ENCODE data around the gene WWC2.
"Not testable (repeated sequence)": the region's sequence is repeated elsewhere in the genome, so short reads cannot be mapped to it uniquely, and the experiment has no call there.

Gene WWC2

GRCh38 chr4:183304538-183304937, 205.5 kb downstream of the WWC2 start:
- no peak for DNase-seq

GRCh38 chr4:183306811-183307210, 207.8 kb downstream of the WWC2 start:
- DNase-seq: no peak

- DNase-seq: no peak
Measured at GRCh38 chr4:183312841-183313240, 213.8 kb downstream of the WWC2 start.

- DNase-seq: no peak
Measured at GRCh38 chr4:183314336-183314735, 215.3 kb downstream of the WWC2 start.

GRCh38 chr4:183314806-183315205, 215.7 kb downstream of the WWC2 start:
- no peak for DNase-seq

GRCh38 chr4:183318656-183319055, 219.6 kb downstream of the WWC2 start:
- no peak for DNase-seq

- DNase-seq: no peak
Measured at GRCh38 chr4:183320211-183321059, 221.4 kb downstream of the WWC2 start, which contains the start of gene CLDN22. CLDN22 (minus strand) TSS chr4:183320276; CDS start chr4:183320218, 58 bp downstream.

DNA sequence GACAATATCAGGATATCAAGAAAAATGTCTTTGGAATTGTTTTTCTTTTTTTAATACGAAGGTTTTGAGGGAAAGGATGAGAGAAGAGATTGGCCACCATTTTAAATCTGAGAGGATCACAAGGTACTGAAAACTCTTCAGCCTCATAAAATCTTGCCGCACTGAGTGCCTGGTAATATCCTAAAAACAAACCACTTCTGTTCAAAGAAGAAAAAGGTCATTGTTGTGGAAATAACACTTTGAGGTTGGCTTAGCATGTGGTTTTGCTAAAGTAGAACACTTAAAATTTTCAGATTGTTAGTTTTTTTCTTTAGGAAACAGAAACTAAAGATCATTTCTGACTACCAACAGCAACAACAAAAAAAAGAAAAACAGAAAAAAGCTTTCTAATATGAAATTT, 222.0 kb downstream of the WWC2 start:
- DNase-seq: no peak

DNA sequence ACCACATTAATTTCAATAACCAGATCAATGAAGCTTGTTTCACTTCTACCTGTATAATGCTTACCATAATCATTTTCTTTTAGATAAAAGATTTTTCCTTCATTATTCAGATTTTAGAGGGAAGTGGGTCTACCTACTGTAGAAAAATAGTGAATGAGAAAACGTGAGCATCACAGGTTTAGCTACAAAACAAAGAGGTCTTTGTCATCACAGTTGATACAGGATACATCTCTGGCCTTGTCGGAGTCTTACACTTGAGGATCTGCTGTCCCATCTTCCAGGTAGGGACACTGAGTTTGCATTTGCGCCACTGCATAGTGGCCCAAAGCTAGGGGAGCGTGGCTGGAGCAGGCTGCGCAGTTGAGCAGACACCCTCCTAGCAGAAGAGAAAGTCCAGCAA, 222.5 kb downstream of the WWC2 start:
- DNase-seq: no peak

GRCh38 chr4:183322326-183322725, 223.3 kb downstream of the WWC2 start, which contains the start of gene CLDN24:
CLDN24 (minus strand) TSS chr4:183322426; CDS start chr4:183322426, 0 bp downstream.
- DNase-seq: no peak

GRCh38 chr4:183323295-183323694, 224.2 kb downstream of the WWC2 start:
- no peak for DNase-seq

GRCh38 chr4:183324056-183324455, 225.0 kb downstream of the WWC2 start:
- not testable (repeated sequence) for DNase-seq

GRCh38 chr4:183324619-183325018, 225.6 kb downstream of the WWC2 start:
- no peak for DNase-seq

GRCh38 chr4:183326387-183326786, 227.3 kb downstream of the WWC2 start:
- DNase-seq: not testable (repeated sequence)

GRCh38 chr4:183326853-183327252, 227.8 kb downstream of the WWC2 start:
- DNase-seq: no peak

- DNase-seq: no peak
Measured at GRCh38 chr4:183327827-183328226, 228.8 kb downstream of the WWC2 start.

DNA sequence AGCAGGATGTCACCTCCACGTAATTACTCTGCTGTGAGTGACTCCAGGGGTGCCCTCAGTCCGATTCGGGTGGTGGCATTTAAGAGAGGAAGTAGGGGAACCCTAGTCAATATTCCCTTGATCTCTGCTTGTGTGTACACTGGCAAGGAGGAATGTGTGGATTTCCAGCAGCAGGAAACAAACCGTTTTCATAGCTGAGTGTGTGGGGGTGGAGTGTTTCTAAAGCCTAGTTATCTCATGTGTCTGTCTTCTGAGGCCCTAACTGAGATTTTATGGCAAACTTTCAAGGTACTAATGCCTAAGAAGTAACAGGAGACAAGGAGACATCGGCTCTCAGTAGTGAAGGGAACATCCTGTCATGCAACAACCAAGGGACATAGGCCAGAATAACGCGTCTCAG, 229.8 kb downstream of the WWC2 start:
- DNase-seq: no peak

DNA sequence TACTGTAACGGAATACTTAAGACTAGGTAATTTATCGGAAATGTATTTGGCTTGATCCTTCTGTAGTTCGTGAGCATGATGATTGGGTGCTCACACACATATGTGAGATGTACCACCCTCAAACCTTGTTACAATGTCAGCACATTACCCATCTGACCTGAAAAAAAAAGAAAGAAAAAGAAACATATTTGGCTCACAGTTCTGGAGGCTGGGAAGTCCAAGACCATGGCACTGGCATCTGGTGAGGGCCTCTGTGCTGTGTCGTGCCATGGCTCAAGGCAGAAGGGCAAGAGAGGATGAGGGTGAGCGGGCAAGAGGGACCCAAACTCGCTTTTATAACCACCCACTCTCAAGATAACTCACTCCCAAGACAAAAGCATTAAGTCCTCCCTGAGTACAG, 230.2 kb downstream of the WWC2 start:
- no peak for DNase-seq

- no peak for DNase-seq
Measured at GRCh38 chr4:183329954-183330742, 231.1 kb downstream of the WWC2 start.

GRCh38 chr4:183330841-183331240, 231.8 kb downstream of the WWC2 start:
- no peak for DNase-seq

- DNase-seq: no peak
Measured at GRCh38 chr4:183332447-183332846, 233.4 kb downstream of the WWC2 start.

- DNase-seq: no peak
Measured at GRCh38 chr4:183333202-183333601, 234.1 kb downstream of the WWC2 start.

- DNase-seq: no peak
Measured at GRCh38 chr4:183333983-183334382, 234.9 kb downstream of the WWC2 start.

DNA sequence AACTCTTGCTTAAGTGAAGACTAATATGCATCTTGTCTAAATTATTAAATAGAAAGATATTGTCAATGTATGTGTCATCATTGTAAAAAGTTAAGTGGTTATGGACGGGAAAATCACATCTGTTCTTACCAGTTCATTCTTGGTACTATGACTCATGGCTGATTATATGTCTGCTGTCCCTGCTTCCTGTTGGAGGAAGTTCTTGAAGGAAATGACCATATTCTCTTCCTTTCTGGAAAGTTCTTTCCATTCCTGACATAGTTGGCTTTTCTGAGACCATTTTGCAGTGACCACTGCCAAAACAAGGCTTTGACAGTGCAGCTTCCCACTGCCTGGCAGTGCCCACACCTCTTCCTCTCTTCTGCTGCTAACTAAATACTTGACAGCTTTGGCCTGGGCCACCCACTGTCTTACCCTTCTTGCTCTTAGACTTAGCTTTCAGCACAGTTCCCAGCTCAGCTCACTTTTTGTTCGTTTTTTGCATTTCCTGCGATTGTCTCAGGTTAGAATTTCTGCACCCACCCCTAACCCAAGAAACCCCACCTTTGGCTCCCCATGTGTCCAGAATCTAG, 236.4 kb downstream of the WWC2 start:
- no peak for DNase-seq

Measured in NCI-H1105 (cell line).